Activated CD4-positive, CD25-positive, alpha-beta regulatory T cell (primary cell): Measurements from ENCODE around the gene MSLN.
A peak's percentile ranks its signal among the peaks of the same experiment; 100 is the strongest.
"Not testable (repeated sequence)": the region's sequence is repeated elsewhere in the genome, so short reads cannot be mapped to it uniquely, and the experiment has no call there.

ENCODE experiments used
- DNase-seq, 4 experiments: peaks; one replicate each; lab custom pipeline; 2025; lab: John Stamatoyannopoulos, UW

The MSLN gene

GRCh38 chr16:775236-775796 is 14.8 kb downstream of the MSLN start:
- no peak for DNase-seq

GRCh38 chr16:776298-776697 is 15.8 kb downstream of the MSLN start:
- DNase-seq = not testable (repeated sequence)

GRCh38 chr16:776824-777223 is 16.3 kb downstream of the MSLN start:
- DNase-seq = no peak

- DNase-seq = no peak
These were observed 17.3 kb downstream of the MSLN start for GRCh38 chr16:777826-778225.

- no peak for DNase-seq
These were observed 17.9 kb downstream of the MSLN start for GRCh38 chr16:778447-778846.

- no peak for DNase-seq
These were observed 18.5 kb downstream of the MSLN start for GRCh38 chr16:778909-779527.

- DNase-seq = no peak
These were observed 19.0 kb downstream of the MSLN start for GRCh38 chr16:779561-779960.

- DNase-seq = no peak
These were observed 19.8 kb downstream of the MSLN start for GRCh38 chr16:780296-780695.

- no peak for DNase-seq
These were observed 20.9 kb downstream of the MSLN start for GRCh38 chr16:781346-782010.

- no peak for DNase-seq
These were observed 21.7 kb downstream of the MSLN start for GRCh38 chr16:782258-782657.

- no peak for DNase-seq
These were observed 22.4 kb downstream of the MSLN start for GRCh38 chr16:782766-783403.

GRCh38 chr16:783404-784161 is 23.0 kb downstream of the MSLN start:
- DNase-seq = no peak

GRCh38 chr16:784431-784830 is 23.9 kb downstream of the MSLN start:
- no peak for DNase-seq

GRCh38 chr16:785563-786535 is 25.3 kb downstream of the MSLN start:
- peak; percentile 57 to 74 (median 62) for DNase-seq

GRCh38 chr16:787321-787966 is 26.9 kb downstream of the MSLN start:
- DNase-seq = no peak

- DNase-seq = no peak
These were observed 27.5 kb downstream of the MSLN start, which contains the start of gene RPUSD1 for GRCh38 chr16:787978-788398. Gene RPUSD1 (minus strand): TSS chr16:788381. CDS start chr16:787737, 644 bp downstream.

GRCh38 chr16:788399-789126 is 28.0 kb downstream of the MSLN start, which contains the start of gene CHTF18:
Gene CHTF18 (plus strand): TSS chr16:788620. CDS start chr16:788685, 65 bp downstream.
- peak; percentile 83 to 91 (median 88) for DNase-seq

- no peak for DNase-seq
These were observed 28.8 kb downstream of the MSLN start for GRCh38 chr16:789191-789850.

GRCh38 chr16:790086-790485 is 29.6 kb downstream of the MSLN start:
- DNase-seq = no peak
